ENCODE results near the gene CCDC141. TPM values are rescaled to one million over a fixed set of nuclear protein-coding genes. Genes with fewer than 3 reads are reported as not detected.

Gene CCDC141
- total and polyA plus RNA-seq, 12 donors = 5.2 to 379 (median 224) TPM

DNA sequence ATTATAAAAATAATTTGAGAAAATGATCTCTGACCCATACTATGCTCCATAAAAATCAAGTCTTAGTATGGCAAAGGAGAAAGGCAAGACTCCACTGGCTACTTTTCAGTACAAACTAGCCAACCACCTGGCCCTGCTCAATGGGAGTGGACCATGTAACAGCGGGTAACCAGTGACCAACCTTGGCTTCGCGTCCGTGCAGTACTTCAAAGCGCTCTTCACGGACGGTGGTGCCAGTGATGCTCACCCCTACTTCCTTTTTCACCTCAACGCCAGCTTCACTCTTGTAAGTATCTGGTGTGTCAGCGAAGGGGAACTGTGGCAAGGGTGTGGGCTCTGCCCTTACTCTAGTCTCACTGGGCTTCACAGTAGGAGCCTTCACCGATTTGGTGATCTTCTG lies 266.0 kb downstream of the CCDC141 start:
- ATAC-seq (peak in 7 of 8 donors; percentile 14 to 46 (median 31)), DNase-seq (no peak)
- 62 to 69% methylated on average over 10 of the region's 10 CpGs for WGBS, 2 donors
- Histone ChIP-seq H3K4me3 (no peak overlapping the region), H3K4me1 (peaks cover 0 to 68% (median 0%) of the 10 kb centered on the region in 9 donors), H3K27ac (no peak overlapping the region), H3K9me3 (no peaks in the 10 kb centered on the region), H3K36me3 (peaks cover 0 to 99% (median 41%) of the 10 kb centered on the region in 9 donors), H3K27me3 (no peaks in the 10 kb centered on the region)
- TF ChIP-seq, protein P1, sequence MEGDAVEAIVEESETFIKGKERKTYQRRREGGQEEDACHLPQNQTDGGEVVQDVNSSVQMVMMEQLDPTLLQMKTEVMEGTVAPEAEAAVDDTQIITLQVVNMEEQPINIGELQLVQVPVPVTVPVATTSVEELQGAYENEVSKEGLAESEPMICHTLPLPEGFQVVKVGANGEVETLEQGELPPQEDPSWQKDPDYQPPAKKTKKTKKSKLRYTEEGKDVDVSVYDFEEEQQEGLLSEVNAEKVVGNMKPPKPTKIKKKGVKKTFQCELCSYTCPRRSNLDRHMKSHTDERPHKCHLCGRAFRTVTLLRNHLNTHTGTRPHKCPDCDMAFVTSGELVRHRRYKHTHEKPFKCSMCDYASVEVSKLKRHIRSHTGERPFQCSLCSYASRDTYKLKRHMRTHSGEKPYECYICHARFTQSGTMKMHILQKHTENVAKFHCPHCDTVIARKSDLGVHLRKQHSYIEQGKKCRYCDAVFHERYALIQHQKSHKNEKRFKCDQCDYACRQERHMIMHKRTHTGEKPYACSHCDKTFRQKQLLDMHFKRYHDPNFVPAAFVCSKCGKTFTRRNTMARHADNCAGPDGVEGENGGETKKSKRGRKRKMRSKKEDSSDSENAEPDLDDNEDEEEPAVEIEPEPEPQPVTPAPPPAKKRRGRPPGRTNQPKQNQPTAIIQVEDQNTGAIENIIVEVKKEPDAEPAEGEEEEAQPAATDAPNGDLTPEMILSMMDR (IDR thresholded peaks at IDR 0.05) = no peak
- intact Hi-C loops (cut with DNase I) = no loop called here

DNA sequence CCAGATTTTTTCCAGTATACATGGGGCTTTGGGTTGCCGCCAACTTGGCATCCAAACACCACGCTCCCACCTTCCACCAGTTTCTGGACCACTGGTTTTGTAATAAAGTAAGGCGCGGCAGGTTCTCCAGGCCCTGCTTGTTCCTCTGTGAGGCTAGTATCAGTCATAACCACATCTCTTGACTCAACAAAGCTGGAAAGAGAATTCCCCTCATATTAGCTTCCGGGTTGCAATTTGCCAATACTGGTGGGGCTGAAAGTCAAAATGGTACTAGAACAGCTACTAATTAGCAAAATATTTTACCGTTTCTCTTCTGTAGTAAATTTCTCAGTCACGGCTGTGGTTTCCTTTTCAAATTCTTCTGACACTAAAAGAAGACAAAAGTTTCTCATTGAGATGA lies 267.7 kb downstream of the CCDC141 start:
- TF ChIP-seq, protein P1 (IDR thresholded peaks at IDR 0.05) = no peak
- no peaks in the 10 kb centered on the region for H3K9me3 ChIP-seq
- peaks cover 0 to 78% (median 0%) of the 10 kb centered on the region in 9 donors for H3K4me1 ChIP-seq
- intact Hi-C loops (cut with DNase I) = no loop called here
- no peak for ATAC-seq
- H3K27ac ChIP-seq = no peak overlapping the region
- H3K4me3 ChIP-seq = no peak overlapping the region
- H3K27me3 ChIP-seq = no peaks in the 10 kb centered on the region
- no peak for DNase-seq
- peaks cover 0 to 100% (median 55%) of the 10 kb centered on the region in 9 donors for H3K36me3 ChIP-seq
- WGBS, 2 donors = 81 to 83% methylated on average over 7 of the region's 7 CpGs

Other genes starting within 250 kb of the CCDC141 start
- 1,000 to 10,000 TPM; 2,633 to 4,921 (median 3,995) TPM for gene TTN, start 242.7 kb downstream of the CCDC141 start, total RNA-seq
- gene TTN, start 242.7 kb downstream of the CCDC141 start, polyA plus RNA-seq = 100 to 1,000 TPM in 1 of 2 donors, 10 to 100 TPM in 1; 65.7 to 862 TPM
- 10 to 100 TPM; 28.6 to 41.7 (median 35.6) TPM for gene SESTD1, start 214.7 kb upstream of the CCDC141 start, total RNA-seq
- 1 to 10 TPM; 6.0 to 8.0 TPM for gene SESTD1, start 214.7 kb upstream of the CCDC141 start, polyA plus RNA-seq